HG02884 (cell line): Measurements from ENCODE around the gene SLITRK5.

Experiments used
- ATAC-seq: cut with Tn5 transposase; IDR thresholded peaks from one replicate; pipeline ENCODE4 v1.9.1; 2021; ENCODE audit warnings: mild to moderate bottlenecking, moderate library complexity; ENCODE audit not compliant: unreplicated experiment

Gene SLITRK5

GRCh38 chr13:87712012-87712411 lies 40.8 kb downstream of the SLITRK5 start:
- ATAC-seq = no peak
